PC-9 (cell line): ENCODE results near the gene CX3CR1. TPM values are rescaled to one million over a fixed set of nuclear protein-coding genes. Genes with fewer than 3 reads are reported as not detected.

Experiments
- BruUV-seq: library from RNA; stranded (reverse); fragments of 400-500 nt; replicated peaks from 2 replicates; lab custom pipeline; 2021; lab: Mats Ljungman, UMichigan
- CTCF ChIA-PET: fragments of 300-600 bp; sonication (Branson Sonifier 250); formaldehyde crosslinking; loops from one replicate; lab custom pipeline; 2022; ENCODE audit warnings: antibody characterized with exemption; lab: Charles Lee
- POLR2A ChIA-PET: fragments of 300-600 bp; sonication (Branson Sonifier 250); formaldehyde crosslinking; loops from one replicate; lab custom pipeline; 2022; ENCODE audit warnings: antibody characterized with exemption; ENCODE audit not compliant: unreplicated experiment; lab: Charles Lee
- DNase-seq, 2 experiments: peaks; one replicate each; pipeline versions ENCODE4 v3.0.0 to v3.0.0-alpha.2; 2015 to 2022; ENCODE audit warnings: mixed read lengths in 1 of 2
- H2AFZ ChIP-seq: fragments of 200-600 bp; sonication (generic); 2 replicates; pipeline ENCODE4 v1.8.1; 2017; ENCODE audit warnings: antibody characterized with exemption
- H3F3A ChIP-seq: fragments of 200-600 bp; sonication (generic); 2 replicates; pipeline ENCODE4 v1.8.1; 2017; ENCODE audit warnings: antibody characterized with exemption, mild to moderate bottlenecking, low read depth; ENCODE audit not compliant: insufficient read depth
- H3K27ac ChIP-seq: fragments of 200-600 bp; sonication (generic); 2 replicates; pipeline ENCODE4 v1.6.1; 2016; ENCODE audit warnings: mixed run types
- H3K27me3 ChIP-seq: fragments of 200-600 bp; sonication (generic); 2 replicates; pipeline ENCODE4 v1.6.1; 2016; ENCODE audit warnings: low read depth, mixed run types; ENCODE audit not compliant: insufficient read depth
- H3K36me3 ChIP-seq: fragments of 200-600 bp; sonication (generic); 2 replicates; pipeline ENCODE4 v1.6.1; 2016; ENCODE audit warnings: low read depth, mixed run types
- H3K4me1 ChIP-seq: fragments of 200-600 bp; sonication (generic); replicated peaks from 2 replicates; pipeline ENCODE4 v1.6.1; 2016; ENCODE audit warnings: mixed run types; ENCODE audit not compliant: insufficient read depth
- H3K4me2 ChIP-seq: fragments of 200-600 bp; sonication (generic); 2 replicates; pipeline ENCODE4 v1.6.1; 2017; ENCODE audit warnings: mixed run types
- H3K4me3 ChIP-seq: fragments of 200-600 bp; sonication (generic); 2 replicates; pipeline ENCODE4 v1.6.1; 2016; ENCODE audit warnings: mixed run types
- H3K79me2 ChIP-seq: fragments of 200-600 bp; sonication (generic); 2 replicates; pipeline ENCODE4 v1.6.1; 2017; ENCODE audit warnings: low read depth, mixed run types
- H3K9me2 ChIP-seq: fragments of 200-600 bp; sonication (generic); 2 replicates; pipeline ENCODE4 v1.8.1; 2017; ENCODE audit warnings: mild to moderate bottlenecking; ENCODE audit not compliant: insufficient read depth
- H3K9me3 ChIP-seq: fragments of 200-600 bp; sonication (generic); 2 replicates; pipeline ENCODE4 v1.8.1; 2016; ENCODE audit warnings: low read depth; ENCODE audit not compliant: insufficient read depth
- H4K20me1 ChIP-seq: fragments of 200-600 bp; sonication (generic); 2 replicates; pipeline ENCODE4 v1.8.1; 2017; ENCODE audit not compliant: insufficient read depth
- EZH2 ChIP-seq: fragments of 200-600 bp; sonication (generic); IDR thresholded peaks from 2 replicates; pipeline ENCODE4 v1.8.0; 2017; ENCODE audit warnings: antibody characterized with exemption, low read depth
- intact Hi-C: fragments of 100-400 bp; cut with micrococcal nuclease; formaldehyde crosslinking; loops from one replicate; pipeline ENCODE4 v1.10.0; 2022; ENCODE audit not compliant: unreplicated experiment
- total RNA-seq: library from RNA; stranded (reverse); gene quantifications from 2 replicates; pipeline ENCODE4 v1.2.3, GENCODE V29; 2021
- TF ChIP-seq, protein P1 (sequence below): fragments of 200-600 bp; sonication (generic); conservative IDR thresholded peaks from 2 replicates; pipeline ENCODE4 v1.6.1; 2017; ENCODE audit warnings: mixed run types, antibody characterized with exemption, mild to moderate bottlenecking, moderate library complexity

The CX3CR1 gene
- total RNA-seq, 1 experiment from 2014 or later = not detected

DNA sequence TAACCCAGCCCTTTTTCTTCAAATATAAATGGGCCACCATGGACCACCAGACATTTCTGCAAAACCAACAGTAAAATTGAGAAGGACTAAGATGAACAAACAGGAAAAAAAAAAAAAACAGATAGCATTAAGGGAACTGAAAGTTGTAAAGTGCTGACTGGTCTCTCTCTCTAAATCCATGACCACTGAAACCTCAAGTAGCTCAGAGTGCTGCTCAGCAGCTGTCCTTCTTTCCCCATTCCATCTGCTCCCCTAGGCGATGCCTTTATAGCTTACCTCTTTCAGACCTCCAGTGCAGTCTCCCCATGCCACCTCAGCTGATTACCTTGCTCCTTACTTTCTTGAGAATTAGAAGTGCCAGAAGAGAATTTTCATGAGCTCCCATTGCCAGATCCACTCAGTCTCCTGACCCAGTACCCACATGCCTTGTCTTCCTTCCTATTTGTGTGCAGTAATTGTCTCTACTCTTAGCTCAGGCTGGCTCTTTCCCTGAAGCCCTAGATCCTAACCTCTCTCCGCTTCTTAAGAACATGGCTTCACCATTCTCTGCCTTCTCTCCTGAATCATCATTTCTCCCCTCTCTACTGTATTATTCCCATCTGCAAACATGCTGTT, 63.6 kb downstream of the CX3CR1 start:
- Histone ChIP-seq H3K9me2 (no peaks in the 10 kb centered on the region; the same call in 1 of the 2 replicates), H4K20me1 (no peaks in the 10 kb centered on the region), H3K4me1 (no peaks in the 10 kb centered on the region), H3K79me2 (no peaks in the 10 kb centered on the region), H3K36me3 (no peaks in the 10 kb centered on the region), H3K4me2 (no peak overlapping the region), H2AFZ (no peak overlapping the region), H3F3A (no peaks in the 10 kb centered on the region), H3K9me3 (no peaks in the 10 kb centered on the region), H3K27me3 (peaks cover 4% of the 10 kb centered on the region; the same call in 1 of the 2 replicates), H3K27ac (no peak overlapping the region), H3K4me3 (no peak overlapping the region)
- ChIA-PET CTCF (interaction anchor here (0.6 kb wide), 1 partner anchor 27 kb away, joined by 7 read pairs; no protein-coding TSS in a partner anchor), POLR2A (no interaction called here)
- no peak for TF ChIP-seq EZH2
- TF ChIP-seq, protein P1, sequence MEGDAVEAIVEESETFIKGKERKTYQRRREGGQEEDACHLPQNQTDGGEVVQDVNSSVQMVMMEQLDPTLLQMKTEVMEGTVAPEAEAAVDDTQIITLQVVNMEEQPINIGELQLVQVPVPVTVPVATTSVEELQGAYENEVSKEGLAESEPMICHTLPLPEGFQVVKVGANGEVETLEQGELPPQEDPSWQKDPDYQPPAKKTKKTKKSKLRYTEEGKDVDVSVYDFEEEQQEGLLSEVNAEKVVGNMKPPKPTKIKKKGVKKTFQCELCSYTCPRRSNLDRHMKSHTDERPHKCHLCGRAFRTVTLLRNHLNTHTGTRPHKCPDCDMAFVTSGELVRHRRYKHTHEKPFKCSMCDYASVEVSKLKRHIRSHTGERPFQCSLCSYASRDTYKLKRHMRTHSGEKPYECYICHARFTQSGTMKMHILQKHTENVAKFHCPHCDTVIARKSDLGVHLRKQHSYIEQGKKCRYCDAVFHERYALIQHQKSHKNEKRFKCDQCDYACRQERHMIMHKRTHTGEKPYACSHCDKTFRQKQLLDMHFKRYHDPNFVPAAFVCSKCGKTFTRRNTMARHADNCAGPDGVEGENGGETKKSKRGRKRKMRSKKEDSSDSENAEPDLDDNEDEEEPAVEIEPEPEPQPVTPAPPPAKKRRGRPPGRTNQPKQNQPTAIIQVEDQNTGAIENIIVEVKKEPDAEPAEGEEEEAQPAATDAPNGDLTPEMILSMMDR = no peak
- no TSS peak for BruUV-seq
- intact Hi-C loops = no loop called here
- DNase-seq = no peak

DNA sequence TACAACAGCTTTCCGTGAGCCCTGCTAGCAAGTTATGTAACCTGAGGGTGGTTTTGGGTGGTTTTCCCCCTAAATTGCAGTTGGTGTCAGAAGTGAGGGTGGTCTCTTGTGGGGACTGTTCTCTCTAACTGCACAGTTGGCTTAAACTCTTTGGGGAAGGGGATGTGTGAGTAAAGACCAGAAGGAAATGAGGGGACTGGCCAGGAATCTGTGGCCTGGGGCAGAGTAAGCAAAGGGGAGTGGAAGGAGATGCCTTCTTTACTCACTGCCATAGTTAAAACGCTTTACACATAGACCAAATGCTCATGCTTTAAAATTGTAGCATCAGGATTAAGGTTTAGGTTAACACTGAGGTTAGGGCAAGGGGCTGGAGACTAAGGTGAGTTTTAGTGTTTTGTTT, 66.2 kb downstream of the CX3CR1 start:
- intact Hi-C loops = no loop called here
- DNase-seq = no peak
- Histone ChIP-seq H3K79me2 (no peaks in the 10 kb centered on the region), H3K27me3 (0 out of 2 replicates have a peak, but pooled peaks cover 2% of the 10 kb centered on the region), H3K9me2 (no peaks in the 10 kb centered on the region), H3K4me1 (no peaks in the 10 kb centered on the region), H3K4me3 (no peak overlapping the region), H4K20me1 (no peaks in the 10 kb centered on the region), H3K9me3 (no peaks in the 10 kb centered on the region), H3K27ac (no peak overlapping the region), H3K36me3 (no peaks in the 10 kb centered on the region), H3F3A (no peaks in the 10 kb centered on the region), H2AFZ (no peak overlapping the region), H3K4me2 (no peak overlapping the region)
- ChIA-PET CTCF (no interaction called here), POLR2A (no interaction called here)
- TF ChIP-seq, protein P1 = no peak
- BruUV-seq = no TSS peak

Other genes starting within 250 kb of the CX3CR1 start
- gene SCN11A, start 228.1 kb downstream of the CX3CR1 start, total RNA-seq = not detected in 2 replicates
- 26.0 and 31.2 TPM in 2 replicates for gene WDR48, start 228.0 kb downstream of the CX3CR1 start, total RNA-seq
- gene GORASP1, start 172.4 kb downstream of the CX3CR1 start, total RNA-seq = 43.4 and 44.4 TPM in 2 replicates
- gene TTC21A, start 172.4 kb downstream of the CX3CR1 start, total RNA-seq = 9.0 and 9.5 TPM in 2 replicates
- gene CSRNP1, start 126.4 kb downstream of the CX3CR1 start, total RNA-seq = 9.2 and 10.3 TPM in 2 replicates
- gene XIRP1, start 87.4 kb downstream of the CX3CR1 start, total RNA-seq = not detected in 2 replicates
- gene CCR8, start 49.7 kb upstream of the CX3CR1 start, total RNA-seq = not detected in 2 replicates
- 22.0 and 25.6 TPM in 2 replicates for gene SLC25A38, start 103.3 kb upstream of the CX3CR1 start, total RNA-seq
- 1,544 and 1,775 TPM in 2 replicates for gene RPSA, start 126.7 kb upstream of the CX3CR1 start, total RNA-seq
- not detected in 2 replicates for gene MOBP, start 187.6 kb upstream of the CX3CR1 start, total RNA-seq